ENCODE results near the gene ZNF630. TPM values are rescaled to one million over a fixed set of nuclear protein-coding genes. Genes with fewer than 3 reads are reported as not detected.
A peak's percentile ranks its signal among the peaks of the same experiment; 100 is the strongest.

ZNF630 gene
- total RNA-seq, 1 experiment from 2014 or later, result 3.0 TPM

- POLR2A ChIA-PET, result no interaction called here
- no peak for TF ChIP-seq POLR2AphosphoS5 (IDR thresholded peaks at IDR 0.05; ENCODE audit: low read depth, low read length)
- TF ChIP-seq REST (IDR thresholded peaks at IDR 0.05; ENCODE audit: insufficient read depth in 1 of 2, low read depth in 2 of 2, low read length in 1 of 2), result no peak
- TF ChIP-seq TCF7L2 (IDR thresholded peaks at IDR 0.05; ENCODE audit: low read depth, low read length), result no peak
- no peak for TF ChIP-seq SIN3A (IDR thresholded peaks at IDR 0.05; ENCODE audit: borderline replicate concordance, insufficient read depth, low read depth, low read length)
- TF ChIP-seq CTCF (IDR thresholded peaks at IDR 0.05), result no peak
- no peaks in the 10 kb centered on the region for H3K36me3 ChIP-seq (ENCODE audit: control insufficient read depth, insufficient read depth, low read length)
- no peaks in the 10 kb centered on the region for H3K9me3 ChIP-seq (ENCODE audit: control insufficient read depth, insufficient read depth, low read depth, low read length)
- DNase-seq (ENCODE audit: low read depth, low spot score) (no peak), ATAC-seq (no peak)
- no peaks in the 10 kb centered on the region for H3K27me3 ChIP-seq (ENCODE audit: control insufficient read depth, insufficient read depth, low read length)
- peak overlapping the region; percentile 86 for H3K27ac ChIP-seq (ENCODE audit: low read length)
- in situ Hi-C loops (cut with HindIII; ENCODE audit: low pct_unique_long_range_greater_than_20kb, low sequenced_read_pairs), result no loop called here
- BruUV-seq (replicated peaks), result no TSS peak
- no peaks in the 10 kb centered on the region for H3K4me1 ChIP-seq (ENCODE audit: control insufficient read depth, insufficient read depth, low read length)
- CTCF ChIA-PET, result no interaction called here
- H3K4me3 ChIP-seq (ENCODE audit: low read depth in 2 of 2, low read length in 2 of 2), result peak overlapping the region; percentile 68 to 70
- intact Hi-C loops (cut with micrococcal nuclease; ENCODE audit: unreplicated experiment), result no loop called here
Observed at GRCh38 chrX:48071986-48072605, 656 bp upstream of the ZNF630 start.

GRCh38 chrX:48068096-48068887 is 3.1 kb downstream of the ZNF630 start:
- CTCF ChIA-PET, result no interaction called here
- no TSS peak for BruUV-seq (replicated peaks)
- no peak for DNase-seq (ENCODE audit: low read depth, low spot score)

More at GRCh38 chrX:48068096-48068887, 3.1 kb downstream of the ZNF630 start:
- H3K4me1 ChIP-seq (ENCODE audit: control insufficient read depth, insufficient read depth, low read length), result no peaks in the 10 kb centered on the region
- intact Hi-C loops (cut with micrococcal nuclease; ENCODE audit: unreplicated experiment) (no loop called here), in situ Hi-C loops (cut with HindIII; ENCODE audit: low pct_unique_long_range_greater_than_20kb, low sequenced_read_pairs) (no loop called here)
- no peak overlapping the region for H3K27ac ChIP-seq (ENCODE audit: low read length)
- H3K4me3 ChIP-seq (ENCODE audit: low read depth in 2 of 2, low read length in 2 of 2), result no peak overlapping the region
- POLR2A ChIA-PET, result no interaction called here
- no peaks in the 10 kb centered on the region for H3K36me3 ChIP-seq (ENCODE audit: control insufficient read depth, insufficient read depth, low read length)
- ATAC-seq, result no peak
- H3K9me3 ChIP-seq (ENCODE audit: control insufficient read depth, insufficient read depth, low read depth, low read length), result no peaks in the 10 kb centered on the region
- TF ChIP-seq CTCF (IDR thresholded peaks at IDR 0.05), result no peak
- no peaks in the 10 kb centered on the region for H3K27me3 ChIP-seq (ENCODE audit: control insufficient read depth, insufficient read depth, low read length)
